22Rv1 (cell line): Measurements from ENCODE around the gene PES1.

Experiments
- H3K27ac ChIP-seq: fragments of 450-650 bp; 2 replicates; pipeline ENCODE4 v1.5.1; 2017
- CTCF ChIP-seq: fragments of 450-650 bp; IDR thresholded peaks from 2 replicates; pipeline ENCODE4 v1.5.1; 2017; ENCODE audit warnings: mild to moderate bottlenecking
- ZFX ChIP-seq: fragments of 450-650 bp; IDR thresholded peaks from 2 replicates; pipeline ENCODE4 v1.6.1; 2017; ENCODE audit warnings: antibody characterized with exemption, borderline replicate concordance

PES1 gene

GRCh38 chr22:30607300-30607930 is 15.7 kb upstream of the PES1 start:
- TF ChIP-seq CTCF: no peak
- TF ChIP-seq ZFX: no peak
- H3K27ac ChIP-seq: no peak overlapping the region

- H3K27ac ChIP-seq: no peak within 1 kb of the TSS
- TF ChIP-seq ZFX: no peak
Observed at GRCh38 chr22:30606455-30607299, 15.0 kb upstream of the PES1 start, which contains the start of gene TCN2. TCN2 (plus strand) TSS chr22:30607174; CDS start chr22:30607332, 158 bp downstream.

GRCh38 chr22:30605449-30606110 is 13.9 kb upstream of the PES1 start:
- TF ChIP-seq CTCF: peak; percentile 87
- TF ChIP-seq ZFX: no peak
- H3K27ac ChIP-seq: no peak overlapping the region

- TF ChIP-seq CTCF (no peak), ZFX (no peak)
- H3K27ac ChIP-seq: no peak overlapping the region
Observed at GRCh38 chr22:30604723-30605122, 13.0 kb upstream of the PES1 start.

- H3K27ac ChIP-seq: no peak overlapping the region
- TF ChIP-seq ZFX (no peak), CTCF (no peak)
Observed at GRCh38 chr22:30603801-30604200, 12.1 kb upstream of the PES1 start.

GRCh38 chr22:30602049-30602448 is 10.3 kb upstream of the PES1 start:
- no peak overlapping the region for H3K27ac ChIP-seq
- TF ChIP-seq CTCF: peak; percentile 53
- TF ChIP-seq ZFX: no peak

- no peak overlapping the region for H3K27ac ChIP-seq
- no peak for TF ChIP-seq ZFX
- TF ChIP-seq CTCF: no peak
Observed at GRCh38 chr22:30601464-30601863, 9.8 kb upstream of the PES1 start.
